LNCAP (cell line): Measurements from ENCODE around the gene SH3GL1.

Source experiments
- CTCF ChIP-seq: fragments of 450-650 bp; IDR thresholded peaks from 2 replicates; pipeline ENCODE4 v1.5.1; 2017; ENCODE audit warnings: mild to moderate bottlenecking

The SH3GL1 gene

GRCh38 chr19:4366666-4367335, 33.5 kb downstream of the SH3GL1 start:
- no peak for TF ChIP-seq CTCF

GRCh38 chr19:4365791-4366665, 34.3 kb downstream of the SH3GL1 start:
- no peak for TF ChIP-seq CTCF

- TF ChIP-seq CTCF, result no peak
These were observed 35.0 kb downstream of the SH3GL1 start for GRCh38 chr19:4365341-4365740.

- TF ChIP-seq CTCF, result no peak
These were observed 36.6 kb downstream of the SH3GL1 start for GRCh38 chr19:4363571-4364304.

- TF ChIP-seq CTCF, result no peak
These were observed 37.4 kb downstream of the SH3GL1 start for GRCh38 chr19:4362831-4363545.

- no peak for TF ChIP-seq CTCF
These were observed 38.1 kb downstream of the SH3GL1 start for GRCh38 chr19:4362101-4362828.
